NCI-H748 (cell line): Measurements from ENCODE around the gene TTLL10.
A peak's percentile ranks its signal among the peaks of the same experiment; 100 is the strongest.

Experiments used
- DNase-seq: peaks from one replicate; lab custom pipeline; 2025; ENCODE audit not compliant: unreplicated experiment; lab: John Stamatoyannopoulos, UW

The TTLL10 gene

GRCh38 chr1:1157426-1157913 is 16.2 kb upstream of the TTLL10 start:
- DNase-seq, result no peak

GRCh38 chr1:1157914-1158710 is 15.6 kb upstream of the TTLL10 start:
- DNase-seq, result peak; percentile 45

- no peak for DNase-seq
Observed at GRCh38 chr1:1160281-1160930, 13.3 kb upstream of the TTLL10 start.

GRCh38 chr1:1161078-1161682 is 12.5 kb upstream of the TTLL10 start:
- DNase-seq, result no peak

- peak; percentile 48 for DNase-seq
Observed at GRCh38 chr1:1161683-1162079, 12.0 kb upstream of the TTLL10 start.

- peak; percentile 98 for DNase-seq
Observed at GRCh38 chr1:1162597-1163537, 10.8 kb upstream of the TTLL10 start.

- no peak for DNase-seq
Observed at GRCh38 chr1:1163538-1164070, 10.1 kb upstream of the TTLL10 start.

- no peak for DNase-seq
Observed at GRCh38 chr1:1164361-1164700, 9.3 kb upstream of the TTLL10 start.

- peak; percentile 32 for DNase-seq
Observed at GRCh38 chr1:1164701-1165451, 8.8 kb upstream of the TTLL10 start.

- peak; percentile 33 for DNase-seq
Observed at GRCh38 chr1:1165485-1165884, 8.2 kb upstream of the TTLL10 start.

- peak; percentile 19 for DNase-seq
Observed at GRCh38 chr1:1165900-1166421, 7.7 kb upstream of the TTLL10 start.

GRCh38 chr1:1166642-1167397 is 6.9 kb upstream of the TTLL10 start:
- DNase-seq, result no peak

GRCh38 chr1:1167398-1167821 is 6.3 kb upstream of the TTLL10 start:
- no peak for DNase-seq

- no peak for DNase-seq
Observed at GRCh38 chr1:1167841-1168450, 5.7 kb upstream of the TTLL10 start.

- no peak for DNase-seq
Observed at GRCh38 chr1:1168451-1169411, 4.9 kb upstream of the TTLL10 start.

GRCh38 chr1:1169429-1170214 is 4.1 kb upstream of the TTLL10 start:
- DNase-seq, result no peak
